NCI-H82 (cell line): Measurements from ENCODE around the gene BUD23.
A peak's percentile ranks its signal among the peaks of the same experiment; 100 is the strongest.
"Not testable (repeated sequence)": the region's sequence is repeated elsewhere in the genome, so short reads cannot be mapped to it uniquely, and the experiment has no call there.

Source experiments
- DNase-seq: peaks from one replicate; lab custom pipeline; 2025; lab: John Stamatoyannopoulos, UW

The BUD23 gene

GRCh38 chr7:73701357-73701995 lies 18.1 kb downstream of the BUD23 start:
- DNase-seq: peak; percentile 84

- DNase-seq: no peak
These were observed 18.8 kb downstream of the BUD23 start for GRCh38 chr7:73702226-73702625.

- DNase-seq: no peak
These were observed 19.3 kb downstream of the BUD23 start for GRCh38 chr7:73702665-73703064.

- no peak for DNase-seq
These were observed 19.8 kb downstream of the BUD23 start for GRCh38 chr7:73703225-73703624.

GRCh38 chr7:73703757-73704639 lies 20.6 kb downstream of the BUD23 start:
- DNase-seq: peak; percentile 94

GRCh38 chr7:73704640-73705550 lies 21.5 kb downstream of the BUD23 start:
- DNase-seq: peak; percentile 86

GRCh38 chr7:73705551-73705920 lies 22.1 kb downstream of the BUD23 start:
- DNase-seq: no peak

GRCh38 chr7:73706126-73707044 lies 23.0 kb downstream of the BUD23 start:
- DNase-seq: peak; percentile 53

- peak; percentile 92 for DNase-seq
These were observed 23.7 kb downstream of the BUD23 start for GRCh38 chr7:73707045-73707631.

GRCh38 chr7:73708961-73709549 lies 25.7 kb downstream of the BUD23 start:
- DNase-seq: no peak

- no peak for DNase-seq
These were observed 29.4 kb downstream of the BUD23 start for GRCh38 chr7:73712773-73713172.

GRCh38 chr7:73713319-73713718 lies 29.9 kb downstream of the BUD23 start:
- DNase-seq: not testable (repeated sequence)

GRCh38 chr7:73715648-73716317 lies 32.4 kb downstream of the BUD23 start:
- peak; percentile 75 for DNase-seq

- DNase-seq: peak; percentile 74
These were observed 33.0 kb downstream of the BUD23 start for GRCh38 chr7:73716318-73716890.

- DNase-seq: no peak
These were observed 33.8 kb downstream of the BUD23 start for GRCh38 chr7:73717025-73717807.

- DNase-seq: no peak
These were observed 34.6 kb downstream of the BUD23 start for GRCh38 chr7:73717991-73718405.

- no peak for DNase-seq
These were observed 35.1 kb downstream of the BUD23 start for GRCh38 chr7:73718438-73718881.
